Neutrophil (primary cell): ENCODE measurements around the gene DACT2.

Experiments
- H3K27ac ChIP-seq: fragments of 200-600 bp; sonication (generic); 2 replicates; pipeline ENCODE4 v1.5.1; 2016; ENCODE audit warnings: mild to moderate bottlenecking, moderate library complexity
- H3K27me3 ChIP-seq: fragments of 200-600 bp; sonication (generic); 2 replicates; pipeline ENCODE4 v1.6.0; 2016; ENCODE audit warnings: mild to moderate bottlenecking
- H3K36me3 ChIP-seq: fragments of 200-600 bp; sonication (generic); 2 replicates; pipeline ENCODE4 v1.5.1; 2017
- H3K4me1 ChIP-seq, 2 experiments: fragments of 200-600 bp in 1 of 2; sonication (generic) in 1 of 2; 1 replicate in 1 of 2; 2 replicates in 1 of 2; pipeline versions ENCODE4 v1.5.1 to v1.6.1; 2013 to 2016; ENCODE audit warnings: low read depth in 1 of 2, low read length in 1 of 2, mild to moderate bottlenecking in 1 of 2, moderate library complexity in 1 of 2; ENCODE audit not compliant: control insufficient read depth in 1 of 2, insufficient read depth in 1 of 2
- H3K4me3 ChIP-seq, 2 experiments: fragments of 200-600 bp in 1 of 2; sonication (generic) in 1 of 2; 1 replicate in 1 of 2; 2 replicates in 1 of 2; pipeline ENCODE4 v1.5.1; 2013 to 2016; ENCODE audit warnings: low read depth in 1 of 2, low read length in 1 of 2, mild to moderate bottlenecking in 1 of 2, moderate library complexity in 1 of 2
- H3K9me3 ChIP-seq: fragments of 200-600 bp; sonication (generic); 2 replicates; pipeline ENCODE4 v1.5.1; 2016
- CTCF ChIP-seq: fragments of 200-600 bp; sonication (generic); IDR thresholded peaks from 2 replicates; pipeline ENCODE4 v1.5.1; 2016; ENCODE audit warnings: antibody characterized with exemption

Gene DACT2

GRCh38 chr6:168333491-168333890, 13.9 kb upstream of the DACT2 start:
- H3K9me3 ChIP-seq: no peaks in the 10 kb centered on the region
- H3K4me3 ChIP-seq: no peak overlapping the region

DNA sequence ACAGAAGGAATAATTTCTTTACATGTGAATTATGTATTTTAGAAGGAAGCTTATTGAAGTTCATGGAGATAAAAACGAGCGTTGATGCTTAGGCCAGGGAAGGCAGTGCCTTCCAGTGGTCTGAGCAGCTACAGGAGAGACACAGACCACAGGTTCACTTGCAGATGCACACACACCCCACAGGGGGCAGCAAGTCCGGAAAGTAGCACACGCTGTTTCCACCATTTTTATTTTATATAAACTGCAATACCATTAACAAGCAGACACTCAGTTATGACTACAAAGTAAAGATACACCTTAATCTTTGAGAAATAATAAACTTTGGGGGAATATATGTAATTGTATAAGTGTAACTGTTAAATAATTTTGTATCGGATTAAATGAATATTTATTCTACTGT, 13.5 kb upstream of the DACT2 start:
- Histone ChIP-seq H3K4me3 (no peak overlapping the region), H3K9me3 (no peaks in the 10 kb centered on the region), H3K27ac (no peak overlapping the region), H3K4me1 (no peaks in the 10 kb centered on the region), H3K27me3 (no peaks in the 10 kb centered on the region), H3K36me3 (no peaks in the 10 kb centered on the region)
- TF ChIP-seq CTCF: no peak

More at GRCh38 chr6:168333491-168333890, 13.9 kb upstream of the DACT2 start:
- Histone ChIP-seq H3K27me3 (no peaks in the 10 kb centered on the region), H3K4me1 (no peaks in the 10 kb centered on the region), H3K36me3 (no peaks in the 10 kb centered on the region), H3K27ac (no peak overlapping the region)
- no peak for TF ChIP-seq CTCF

DNA sequence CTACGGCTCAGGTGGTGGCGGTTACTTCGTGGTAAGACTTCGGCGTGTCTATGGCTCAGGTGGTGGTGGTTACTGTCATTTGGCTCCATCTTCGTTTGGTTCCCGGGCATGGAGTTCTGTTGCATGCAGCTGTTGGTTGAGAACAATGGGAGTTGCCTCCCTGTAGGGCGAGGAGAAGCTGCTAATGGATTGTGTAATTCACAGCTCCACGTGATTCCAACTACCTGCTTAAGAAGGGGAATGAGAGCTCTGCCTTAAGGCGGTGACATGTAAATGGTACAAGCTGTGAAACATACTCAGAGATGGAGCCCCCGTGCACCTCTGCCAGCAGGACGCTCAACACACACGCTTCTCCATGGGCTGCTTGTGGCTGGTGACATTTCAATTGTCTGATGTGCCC, 12.4 kb upstream of the DACT2 start:
- no peaks in the 10 kb centered on the region for H3K9me3 ChIP-seq
- no peaks in the 10 kb centered on the region for H3K27me3 ChIP-seq
- no peaks in the 10 kb centered on the region for H3K4me1 ChIP-seq
- no peak overlapping the region for H3K27ac ChIP-seq
- no peak for TF ChIP-seq CTCF
- H3K4me3 ChIP-seq: no peak overlapping the region
- no peaks in the 10 kb centered on the region for H3K36me3 ChIP-seq

- H3K4me1 ChIP-seq: no peaks in the 10 kb centered on the region
- peaks cover 8% of the 10 kb centered on the region for H3K27me3 ChIP-seq
- H3K4me3 ChIP-seq: no peak overlapping the region
- H3K36me3 ChIP-seq: no peaks in the 10 kb centered on the region
- H3K9me3 ChIP-seq: no peaks in the 10 kb centered on the region
- TF ChIP-seq CTCF: no peak
- no peak overlapping the region for H3K27ac ChIP-seq
Observed at GRCh38 chr6:168331058-168331457, 11.5 kb upstream of the DACT2 start.

GRCh38 chr6:168330403-168330802, 10.8 kb upstream of the DACT2 start:
- Histone ChIP-seq H3K27ac (no peak overlapping the region), H3K4me3 (no peak overlapping the region), H3K36me3 (no peaks in the 10 kb centered on the region), H3K4me1 (no peaks in the 10 kb centered on the region), H3K9me3 (no peaks in the 10 kb centered on the region), H3K27me3 (peaks cover 10% of the 10 kb centered on the region)
- no peak for TF ChIP-seq CTCF

GRCh38 chr6:168328086-168328485, 8.5 kb upstream of the DACT2 start:
- TF ChIP-seq CTCF: no peak
- Histone ChIP-seq H3K36me3 (no peaks in the 10 kb centered on the region), H3K27me3 (peaks cover 10% of the 10 kb centered on the region), H3K4me1 (no peaks in the 10 kb centered on the region), H3K27ac (no peak overlapping the region), H3K9me3 (no peaks in the 10 kb centered on the region), H3K4me3 (no peak overlapping the region)
